NOMO-1 treated with DMSO at 0.1 percent for 48 hours (cell line): ENCODE data around the gene ATP2C1.
"Not testable (repeated sequence)": the region's sequence is repeated elsewhere in the genome, so short reads cannot be mapped to it uniquely, and the experiment has no call there.

ENCODE experiments used
- DNase-seq: peaks from one replicate; lab custom pipeline; 2025; ENCODE audit not compliant: unreplicated experiment; lab: John Stamatoyannopoulos, UW

ATP2C1 gene

DNA sequence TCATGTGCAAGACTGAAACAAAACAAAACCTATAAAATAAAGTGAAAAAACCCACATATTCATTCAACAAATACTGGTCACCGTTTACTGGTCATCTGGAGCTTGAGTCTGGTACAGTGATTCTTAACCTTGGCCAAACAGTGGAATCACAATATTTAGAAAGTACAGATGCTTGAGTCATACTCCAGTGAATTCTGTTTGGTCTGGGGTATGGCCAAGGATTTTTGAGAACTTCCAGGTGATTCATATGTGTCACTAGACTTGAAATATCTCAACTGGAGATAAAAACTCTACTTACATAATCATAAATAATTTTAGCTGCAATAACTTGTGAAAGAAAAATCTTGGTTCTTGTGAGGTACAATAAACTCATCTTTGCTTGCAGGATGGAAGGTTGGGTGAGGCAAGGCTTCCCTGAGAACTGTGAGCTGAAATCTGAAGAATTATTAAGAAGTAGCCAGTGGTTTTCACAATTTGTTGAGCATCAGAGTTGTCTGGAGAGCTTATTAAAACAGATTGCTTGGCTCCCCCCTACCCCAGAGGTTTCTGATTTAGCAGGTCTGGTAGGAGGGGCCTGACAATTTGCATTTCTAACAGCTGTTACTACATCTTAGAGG is 142.4 kb downstream of the ATP2C1 start:
- DNase-seq: no peak

DNA sequence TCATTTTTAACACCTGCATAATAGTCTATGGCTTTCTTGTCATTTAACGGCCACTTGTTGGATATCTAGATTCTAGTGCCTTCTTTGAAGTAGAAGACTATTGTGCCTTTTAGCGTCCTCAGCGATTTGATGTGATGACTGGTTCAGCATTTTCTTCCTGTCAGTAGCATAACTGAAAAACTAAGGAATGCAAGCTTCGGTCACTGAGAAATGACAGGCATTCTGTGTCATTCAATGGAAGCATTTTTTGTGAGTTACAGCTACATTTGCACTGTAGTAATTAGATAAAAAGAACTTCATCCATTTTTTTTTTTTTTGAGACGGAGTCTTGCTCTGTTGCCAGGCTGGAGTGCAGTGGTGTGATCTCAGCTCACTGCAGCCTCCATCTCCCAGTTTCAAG is 143.1 kb downstream of the ATP2C1 start:
- DNase-seq: no peak

GRCh38 chr3:131038326-131038725 is 144.4 kb downstream of the ATP2C1 start:
- DNase-seq: no peak

- not testable (repeated sequence) for DNase-seq
These were observed 148.5 kb downstream of the ATP2C1 start for GRCh38 chr3:131042271-131042985.

- DNase-seq: no peak
These were observed 153.7 kb downstream of the ATP2C1 start for GRCh38 chr3:131047582-131047981.

- no peak for DNase-seq
These were observed 154.1 kb downstream of the ATP2C1 start for GRCh38 chr3:131048030-131048429.

GRCh38 chr3:131050001-131050400 is 156.1 kb downstream of the ATP2C1 start:
- DNase-seq: no peak

- DNase-seq: no peak
These were observed 159.4 kb downstream of the ATP2C1 start for GRCh38 chr3:131053043-131053859.
